RWPE1 (cell line): ENCODE data around the gene SLC1A2.

ENCODE experiments used
- CTCF ChIA-PET: fragments of 350-600 bp; sonication (Branson Sonifier 250); formaldehyde crosslinking; extraction: SDS; loops from one replicate; lab custom pipeline; 2021; lab: Yijun Ruan, JAX
- POLR2A ChIA-PET: fragments of 400-600 bp; formaldehyde crosslinking; extraction: SDS; loops from one replicate; lab custom pipeline; 2020; ENCODE audit warnings: antibody characterized with exemption; ENCODE audit not compliant: low non-redundant PET; lab: Yijun Ruan, JAX
- DNase-seq: peaks from one replicate; pipeline ENCODE4 v3.0.0; 2012; ENCODE audit warnings: low spot score
- H3K27ac ChIP-seq: fragments of 450-650 bp; 2 replicates; pipeline ENCODE4 v1.5.1; 2017
- CTCF ChIP-seq: fragments of 450-650 bp; conservative IDR thresholded peaks from 2 replicates; pipeline ENCODE4 v1.5.1; 2017; ENCODE audit warnings: low read depth, mild to moderate bottlenecking

SLC1A2 gene

DNA sequence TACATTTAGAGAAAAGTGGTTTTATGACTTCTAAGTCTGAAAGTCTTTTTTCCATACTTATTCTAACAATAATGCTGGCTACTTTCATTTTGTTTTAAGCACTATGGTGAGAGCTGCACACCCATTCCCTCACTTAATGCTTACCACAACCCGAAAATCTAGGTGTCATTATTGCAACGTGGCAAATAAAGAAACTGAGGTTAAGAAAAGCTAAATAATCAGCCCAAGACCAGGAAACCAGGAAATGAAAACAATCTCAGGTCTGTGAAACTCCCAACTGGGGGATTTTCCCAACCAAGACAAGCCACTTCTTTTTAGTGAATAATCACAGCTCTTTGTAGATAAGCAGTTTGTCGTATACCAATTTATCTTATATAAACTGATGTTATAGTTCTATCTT is 126.3 kb downstream of the SLC1A2 start:
- H3K27ac ChIP-seq = no peak overlapping the region
- ChIA-PET CTCF (interaction anchor here (0.7 kb wide), 1 partner anchor 1211 kb away, joined by 3 read pairs; no protein-coding TSS in a partner anchor), POLR2A (no interaction called here)
- no peak for TF ChIP-seq CTCF
- no peak for DNase-seq

GRCh38 chr11:35292279-35292678 is 127.1 kb downstream of the SLC1A2 start:
- POLR2A ChIA-PET = no interaction called here
- no peak for TF ChIP-seq CTCF
- DNase-seq = no peak
- no peak overlapping the region for H3K27ac ChIP-seq
- CTCF ChIA-PET = interaction anchor here (0.7 kb wide), 1 partner anchor 1212 kb away, joined by 3 read pairs; no protein-coding TSS in a partner anchor

GRCh38 chr11:35290876-35291275 is 128.5 kb downstream of the SLC1A2 start:
- TF ChIP-seq CTCF = no peak
- POLR2A ChIA-PET = no interaction called here
- H3K27ac ChIP-seq = no peak overlapping the region
- CTCF ChIA-PET = no interaction called here
- no peak for DNase-seq

- no peak overlapping the region for H3K27ac ChIP-seq
- ChIA-PET POLR2A (no interaction called here), CTCF (interaction anchor here (0.5 to 0.6 kb wide), 2 partner anchors 28 to 59 kb away, joined by 3 to 4 read pairs; no protein-coding TSS in a partner anchor)
- no peak for TF ChIP-seq CTCF
- no peak for DNase-seq
Observed at GRCh38 chr11:35289821-35290220, 129.5 kb downstream of the SLC1A2 start.

DNA sequence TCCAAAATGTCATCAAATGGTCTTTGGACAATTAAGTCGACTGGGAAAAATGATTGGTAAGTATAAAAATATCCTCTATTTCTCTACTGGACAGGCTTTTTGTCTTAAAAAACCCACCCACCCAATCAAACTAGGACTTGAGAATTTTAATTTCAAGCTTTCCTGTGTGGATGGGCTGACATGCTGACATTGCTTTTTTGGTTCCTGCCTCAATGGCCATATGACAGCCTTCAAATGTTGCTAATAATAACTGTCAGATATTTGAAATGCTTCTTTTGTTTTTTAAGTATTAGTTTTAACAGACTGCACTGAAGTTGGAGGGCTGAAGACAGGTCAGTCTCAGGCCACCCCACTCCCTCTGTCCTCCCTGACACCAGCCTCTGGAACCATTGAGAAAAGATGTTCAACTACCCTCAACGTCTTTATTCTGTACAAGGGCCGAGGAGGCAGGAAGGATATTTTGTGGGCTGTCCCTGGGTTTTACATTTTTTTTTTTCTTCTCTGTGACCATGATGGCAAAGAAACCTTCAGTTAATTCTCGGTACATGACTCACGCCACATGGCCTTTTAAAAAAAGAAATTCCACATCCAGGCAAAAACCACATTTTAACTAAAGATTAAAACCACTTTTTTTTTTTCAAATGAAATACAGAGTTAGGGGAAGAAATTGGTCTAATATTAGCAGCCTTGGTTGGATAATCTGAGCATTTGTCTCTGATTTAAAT is 130.4 kb downstream of the SLC1A2 start:
- CTCF ChIA-PET = interaction anchor here (0.6 kb wide), 1 partner anchor 60 kb away, joined by 4 read pairs; no protein-coding TSS in a partner anchor
- POLR2A ChIA-PET = no interaction called here
- H3K27ac ChIP-seq = no peak overlapping the region
- DNase-seq = no peak
- no peak for TF ChIP-seq CTCF

DNA sequence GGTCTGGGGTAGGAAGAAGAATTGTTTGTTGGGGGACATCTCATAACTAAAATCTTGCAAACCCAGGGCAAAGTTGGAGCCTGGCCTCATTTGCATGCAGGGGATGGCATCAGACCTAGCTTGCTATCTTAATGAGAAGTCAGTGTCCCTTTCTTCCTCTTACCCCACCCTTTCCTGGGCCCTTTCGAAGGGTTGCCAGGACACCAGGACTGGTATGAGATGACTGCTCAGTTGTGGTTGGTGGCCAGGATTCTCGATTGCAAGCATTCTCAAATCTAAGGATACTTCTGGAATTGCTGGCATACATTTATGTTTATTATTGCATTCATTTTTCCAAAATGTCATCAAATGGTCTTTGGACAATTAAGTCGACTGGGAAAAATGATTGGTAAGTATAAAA is 131.0 kb downstream of the SLC1A2 start:
- ChIA-PET CTCF (no interaction called here), POLR2A (no interaction called here)
- no peak for TF ChIP-seq CTCF
- DNase-seq = no peak
- H3K27ac ChIP-seq = no peak overlapping the region
